Measurements from ENCODE around the gene KLHL17.

DNA sequence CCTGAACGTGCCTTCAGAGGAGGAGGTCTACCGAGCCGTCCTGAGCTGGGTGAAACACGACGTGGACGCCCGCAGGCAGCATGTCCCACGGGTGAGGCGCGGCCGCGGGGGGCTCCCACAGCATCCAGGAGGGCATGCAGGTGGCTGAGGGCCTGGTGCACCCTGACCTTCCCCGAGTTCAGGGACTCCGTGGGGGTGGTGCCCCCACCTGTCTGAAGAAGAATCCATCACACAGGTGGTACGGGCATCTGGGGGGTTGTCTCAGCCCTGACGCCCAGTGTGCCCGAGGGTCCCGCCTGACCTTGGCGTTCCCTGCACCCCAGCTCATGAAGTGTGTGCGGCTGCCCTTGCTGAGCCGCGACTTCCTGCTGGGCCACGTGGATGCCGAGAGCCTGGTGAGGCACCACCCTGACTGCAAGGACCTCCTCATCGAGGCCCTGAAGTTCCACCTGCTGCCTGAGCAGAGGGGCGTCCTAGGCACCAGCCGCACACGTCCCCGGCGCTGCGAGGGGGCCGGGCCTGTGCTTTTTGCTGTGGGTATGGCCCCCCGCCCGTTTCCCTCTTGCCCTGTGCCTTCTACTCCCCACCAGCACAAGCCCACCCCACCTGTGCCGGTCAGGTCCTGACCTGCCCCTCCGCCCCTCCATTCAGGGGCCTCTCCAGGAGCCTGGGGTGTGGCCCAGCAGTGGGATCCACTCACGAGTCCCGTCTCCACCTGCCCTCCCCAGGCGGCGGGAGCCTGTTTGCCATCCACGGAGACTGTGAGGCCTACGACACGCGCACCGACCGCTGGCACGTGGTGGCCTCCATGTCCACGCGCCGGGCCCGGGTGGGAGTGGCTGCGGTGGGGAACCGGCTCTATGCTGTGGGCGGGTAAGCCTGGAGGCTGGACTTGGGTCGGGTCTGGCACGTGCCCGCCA is 2.3 kb downstream of the KLHL17 start:
- TF ChIP-seq TAF1 (IDR thresholded peaks at IDR 0.05; ENCODE audit: low read depth) (no peak), EP300 (IDR thresholded peaks at IDR 0.05; ENCODE audit: borderline replicate concordance) (no peak), NFIC (IDR thresholded peaks at IDR 0.05) (no peak), YY1 (IDR thresholded peaks at IDR 0.05; ENCODE audit: low read depth) (no peak), RAD21 (IDR thresholded peaks at IDR 0.05; ENCODE audit: low read depth) (no peak), EGR1 (IDR thresholded peaks at IDR 0.05) (no peak), TEAD4 (IDR thresholded peaks at IDR 0.05) (no peak), CEBPB (IDR thresholded peaks at IDR 0.05) (no peak), FOXM1 (IDR thresholded peaks at IDR 0.05; ENCODE audit: borderline replicate concordance, low read depth) (no peak)
- TF ChIP-seq, protein P1, sequence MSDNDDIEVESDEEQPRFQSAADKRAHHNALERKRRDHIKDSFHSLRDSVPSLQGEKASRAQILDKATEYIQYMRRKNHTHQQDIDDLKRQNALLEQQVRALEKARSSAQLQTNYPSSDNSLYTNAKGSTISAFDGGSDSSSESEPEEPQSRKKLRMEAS (IDR thresholded peaks at IDR 0.05): no peak
- TF ChIP-seq, protein P2, sequence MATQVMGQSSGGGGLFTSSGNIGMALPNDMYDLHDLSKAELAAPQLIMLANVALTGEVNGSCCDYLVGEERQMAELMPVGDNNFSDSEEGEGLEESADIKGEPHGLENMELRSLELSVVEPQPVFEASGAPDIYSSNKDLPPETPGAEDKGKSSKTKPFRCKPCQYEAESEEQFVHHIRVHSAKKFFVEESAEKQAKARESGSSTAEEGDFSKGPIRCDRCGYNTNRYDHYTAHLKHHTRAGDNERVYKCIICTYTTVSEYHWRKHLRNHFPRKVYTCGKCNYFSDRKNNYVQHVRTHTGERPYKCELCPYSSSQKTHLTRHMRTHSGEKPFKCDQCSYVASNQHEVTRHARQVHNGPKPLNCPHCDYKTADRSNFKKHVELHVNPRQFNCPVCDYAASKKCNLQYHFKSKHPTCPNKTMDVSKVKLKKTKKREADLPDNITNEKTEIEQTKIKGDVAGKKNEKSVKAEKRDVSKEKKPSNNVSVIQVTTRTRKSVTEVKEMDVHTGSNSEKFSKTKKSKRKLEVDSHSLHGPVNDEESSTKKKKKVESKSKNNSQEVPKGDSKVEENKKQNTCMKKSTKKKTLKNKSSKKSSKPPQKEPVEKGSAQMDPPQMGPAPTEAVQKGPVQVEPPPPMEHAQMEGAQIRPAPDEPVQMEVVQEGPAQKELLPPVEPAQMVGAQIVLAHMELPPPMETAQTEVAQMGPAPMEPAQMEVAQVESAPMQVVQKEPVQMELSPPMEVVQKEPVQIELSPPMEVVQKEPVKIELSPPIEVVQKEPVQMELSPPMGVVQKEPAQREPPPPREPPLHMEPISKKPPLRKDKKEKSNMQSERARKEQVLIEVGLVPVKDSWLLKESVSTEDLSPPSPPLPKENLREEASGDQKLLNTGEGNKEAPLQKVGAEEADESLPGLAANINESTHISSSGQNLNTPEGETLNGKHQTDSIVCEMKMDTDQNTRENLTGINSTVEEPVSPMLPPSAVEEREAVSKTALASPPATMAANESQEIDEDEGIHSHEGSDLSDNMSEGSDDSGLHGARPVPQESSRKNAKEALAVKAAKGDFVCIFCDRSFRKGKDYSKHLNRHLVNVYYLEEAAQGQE (IDR thresholded peaks at IDR 0.05; ENCODE audit: low read depth): no peak

All from Ishikawa (cell line).